ENCODE results near the gene VIPR2.

Gene VIPR2

GRCh38 chr7:159075563-159076238 is 69.0 kb downstream of the VIPR2 start:
- no peak overlapping the region for H3K27ac ChIP-seq
- TF ChIP-seq ZFX (IDR thresholded peaks at IDR 0.05): no peak
- no peak for TF ChIP-seq CTCF (conservative IDR thresholded peaks at IDR 0.05)

- no peak for TF ChIP-seq ZFX (IDR thresholded peaks at IDR 0.05)
- no peak for TF ChIP-seq CTCF (conservative IDR thresholded peaks at IDR 0.05)
- H3K27ac ChIP-seq: no peak overlapping the region
Measured at GRCh38 chr7:159071260-159071659, 73.4 kb downstream of the VIPR2 start.

GRCh38 chr7:159070431-159071148 is 74.1 kb downstream of the VIPR2 start:
- TF ChIP-seq CTCF (conservative IDR thresholded peaks at IDR 0.05) (no peak), ZFX (IDR thresholded peaks at IDR 0.05) (no peak)
- no peak overlapping the region for H3K27ac ChIP-seq

- no peak overlapping the region for H3K27ac ChIP-seq
- no peak for TF ChIP-seq CTCF (conservative IDR thresholded peaks at IDR 0.05)
- no peak for TF ChIP-seq ZFX (IDR thresholded peaks at IDR 0.05)
Measured at GRCh38 chr7:159068893-159069448, 75.7 kb downstream of the VIPR2 start.

- H3K27ac ChIP-seq: no peak overlapping the region
- TF ChIP-seq ZFX (IDR thresholded peaks at IDR 0.05) (no peak), CTCF (conservative IDR thresholded peaks at IDR 0.05) (no peak)
Measured at GRCh38 chr7:159068488-159068811, 76.2 kb downstream of the VIPR2 start.

GRCh38 chr7:159067576-159068487 is 76.8 kb downstream of the VIPR2 start:
- TF ChIP-seq ZFX (IDR thresholded peaks at IDR 0.05) (no peak), CTCF (conservative IDR thresholded peaks at IDR 0.05) (no peak)
- H3K27ac ChIP-seq: no peak overlapping the region
